ENCODE measurements around the gene JAK1. TPM values are rescaled to one million over a fixed set of nuclear protein-coding genes. Genes with fewer than 3 reads are reported as not detected.

Gene JAK1
- total RNA-seq, 1 donor from 2014 or later = 27.7 TPM

DNA sequence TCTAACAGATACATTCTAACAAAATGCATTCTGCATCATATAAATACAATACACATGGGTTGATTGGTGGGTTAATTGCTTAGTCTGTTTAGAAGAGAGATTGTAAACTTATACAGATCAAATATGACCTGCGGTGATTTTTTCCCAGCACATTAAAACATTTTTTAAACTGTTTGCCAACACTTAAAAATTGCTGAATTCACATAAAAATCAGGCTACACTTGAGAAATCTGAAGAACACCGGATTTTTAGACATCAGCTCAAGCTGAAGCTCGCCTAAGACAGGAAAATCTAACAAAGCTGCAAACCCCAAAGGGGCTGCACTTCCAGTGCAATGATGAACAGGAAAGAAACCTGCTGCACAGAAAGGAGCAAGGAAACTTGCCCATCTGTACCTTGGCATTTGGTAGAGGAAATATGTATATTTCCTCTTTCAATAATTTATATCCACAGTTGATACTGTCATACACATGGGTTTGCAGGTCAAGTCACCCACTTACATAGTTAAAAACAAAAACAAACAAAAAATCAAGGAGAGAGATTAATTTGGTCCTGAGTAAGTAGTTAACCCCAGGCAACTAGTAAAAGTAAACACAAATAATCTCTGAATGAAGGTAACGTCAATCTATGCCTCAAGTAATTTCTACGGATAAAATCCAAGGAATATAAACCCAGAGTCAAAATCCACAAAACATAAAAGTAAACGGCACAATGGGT lies 30.4 kb upstream of the JAK1 start:
- Mint-ChIP-seq H3K27ac (ENCODE audit: unreplicated experiment) (no peak overlapping the region), H3K9me3 (peaks cover 7% of the 10 kb centered on the region), H3K36me3 (ENCODE audit: low read depth) (peaks cover 9% of the 10 kb centered on the region), H3K4me1 (peaks cover 9% of the 10 kb centered on the region), H3K27me3 (ENCODE audit: low read depth) (peaks cover 20% of the 10 kb centered on the region), H3K4me3 (no peak overlapping the region)
- DNase-seq (ENCODE audit: low read depth, low spot score) = no peak
- TF ChIP-seq, protein P1, sequence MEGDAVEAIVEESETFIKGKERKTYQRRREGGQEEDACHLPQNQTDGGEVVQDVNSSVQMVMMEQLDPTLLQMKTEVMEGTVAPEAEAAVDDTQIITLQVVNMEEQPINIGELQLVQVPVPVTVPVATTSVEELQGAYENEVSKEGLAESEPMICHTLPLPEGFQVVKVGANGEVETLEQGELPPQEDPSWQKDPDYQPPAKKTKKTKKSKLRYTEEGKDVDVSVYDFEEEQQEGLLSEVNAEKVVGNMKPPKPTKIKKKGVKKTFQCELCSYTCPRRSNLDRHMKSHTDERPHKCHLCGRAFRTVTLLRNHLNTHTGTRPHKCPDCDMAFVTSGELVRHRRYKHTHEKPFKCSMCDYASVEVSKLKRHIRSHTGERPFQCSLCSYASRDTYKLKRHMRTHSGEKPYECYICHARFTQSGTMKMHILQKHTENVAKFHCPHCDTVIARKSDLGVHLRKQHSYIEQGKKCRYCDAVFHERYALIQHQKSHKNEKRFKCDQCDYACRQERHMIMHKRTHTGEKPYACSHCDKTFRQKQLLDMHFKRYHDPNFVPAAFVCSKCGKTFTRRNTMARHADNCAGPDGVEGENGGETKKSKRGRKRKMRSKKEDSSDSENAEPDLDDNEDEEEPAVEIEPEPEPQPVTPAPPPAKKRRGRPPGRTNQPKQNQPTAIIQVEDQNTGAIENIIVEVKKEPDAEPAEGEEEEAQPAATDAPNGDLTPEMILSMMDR (conservative IDR thresholded peaks at IDR 0.05) = no peak

DNA sequence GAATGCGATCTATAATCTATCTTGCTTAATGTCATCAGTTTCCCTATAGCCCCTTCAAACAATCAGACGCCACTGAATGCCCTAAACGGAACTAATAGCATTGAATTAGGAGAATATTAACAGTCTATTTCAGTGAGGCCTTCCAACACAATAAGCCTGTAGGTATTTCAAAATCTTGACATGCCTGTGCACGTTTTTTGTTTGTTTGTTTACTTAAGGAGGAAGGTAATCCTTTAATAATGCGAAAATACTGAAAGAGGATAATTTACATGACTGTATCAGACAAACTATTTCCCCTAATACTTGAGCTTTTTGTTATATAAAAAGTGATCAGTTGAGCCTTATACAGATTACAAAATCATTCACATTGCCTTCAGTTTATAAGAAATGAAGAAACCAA lies 29.0 kb upstream of the JAK1 start:
- DNase-seq (ENCODE audit: low read depth, low spot score) = no peak
- H3K9me3 Mint-ChIP-seq = peaks cover 7% of the 10 kb centered on the region
- H3K27ac Mint-ChIP-seq (ENCODE audit: unreplicated experiment) = no peak overlapping the region
- TF ChIP-seq, protein P1 (conservative IDR thresholded peaks at IDR 0.05) = no peak
- no peak overlapping the region for H3K4me3 Mint-ChIP-seq
- no peaks in the 10 kb centered on the region for H3K4me1 Mint-ChIP-seq
- H3K36me3 Mint-ChIP-seq (ENCODE audit: low read depth) = peaks cover 9% of the 10 kb centered on the region
- H3K27me3 Mint-ChIP-seq (ENCODE audit: low read depth) = peaks cover 6% of the 10 kb centered on the region

DNA sequence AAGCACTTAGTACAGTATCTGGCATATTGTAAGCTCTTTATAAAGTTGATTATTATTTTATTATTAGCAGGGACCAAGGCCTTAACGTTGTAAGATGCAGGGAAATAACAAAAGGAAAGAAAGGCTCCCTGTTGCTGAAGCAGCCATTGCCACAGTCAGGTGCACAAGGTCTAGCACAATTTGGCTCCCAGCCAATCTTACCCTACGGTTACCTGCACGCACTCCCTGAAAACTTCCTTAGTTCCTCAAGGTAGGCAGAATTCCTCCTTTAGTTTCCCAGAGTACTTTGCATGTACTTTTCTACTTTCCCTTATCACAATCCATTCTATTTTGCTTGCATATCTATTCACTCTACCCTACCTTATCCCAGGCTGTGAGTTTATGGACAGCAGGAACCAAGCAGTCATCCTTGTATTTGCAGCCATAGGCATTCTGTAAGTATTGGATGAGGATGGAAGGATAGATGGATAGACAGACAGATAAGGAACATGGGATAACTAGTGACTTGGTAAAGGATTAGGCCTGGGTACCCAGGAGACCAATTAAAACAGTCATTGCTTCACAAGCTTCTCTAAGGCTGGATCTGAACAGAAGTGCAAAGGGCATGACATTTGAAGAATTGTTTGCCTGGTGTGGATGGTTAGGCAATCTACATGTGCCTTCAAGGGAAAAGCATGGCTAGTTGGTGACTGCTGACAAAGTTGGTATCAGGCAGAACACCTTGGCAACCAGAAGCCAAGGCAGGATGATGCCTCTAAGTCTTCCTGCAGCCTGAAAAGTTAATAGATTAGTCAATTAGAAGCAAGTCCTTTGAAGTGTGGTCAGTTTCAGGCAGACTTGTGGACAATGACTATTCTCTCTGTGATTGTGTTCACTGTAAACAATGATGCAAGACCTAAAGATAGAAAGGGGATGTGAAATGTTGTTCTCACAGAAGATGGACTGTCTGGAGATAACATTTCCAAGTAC lies 20.8 kb upstream of the JAK1 start:
- no peaks in the 10 kb centered on the region for H3K36me3 Mint-ChIP-seq (ENCODE audit: low read depth)
- DNase-seq (ENCODE audit: low read depth, low spot score) = no peak
- no peaks in the 10 kb centered on the region for H3K9me3 Mint-ChIP-seq
- H3K4me3 Mint-ChIP-seq = no peak overlapping the region
- H3K27ac Mint-ChIP-seq (ENCODE audit: unreplicated experiment) = no peak overlapping the region
- TF ChIP-seq, protein P1 (conservative IDR thresholded peaks at IDR 0.05) = no peak
- no peaks in the 10 kb centered on the region for H3K27me3 Mint-ChIP-seq (ENCODE audit: low read depth)
- no peaks in the 10 kb centered on the region for H3K4me1 Mint-ChIP-seq

DNA sequence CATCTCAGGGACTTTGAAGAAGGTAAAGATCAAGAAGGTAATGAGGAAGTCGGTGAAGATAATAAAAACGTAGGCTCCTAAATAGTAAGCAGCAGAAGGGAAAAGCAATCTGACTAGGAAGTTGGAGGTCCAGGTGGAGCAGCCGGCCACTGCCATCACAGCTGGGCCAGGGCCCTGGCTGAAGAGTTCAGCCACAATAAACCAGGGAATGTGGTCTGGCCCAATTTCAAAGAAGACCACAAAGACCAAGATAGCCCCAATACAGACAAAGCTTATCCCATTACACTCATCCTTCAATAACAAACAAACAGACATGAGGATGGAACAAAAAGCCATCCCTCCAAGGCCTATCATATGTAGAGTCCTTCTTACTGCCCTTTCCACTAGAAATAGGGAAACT lies 18.4 kb upstream of the JAK1 start:
- H3K36me3 Mint-ChIP-seq (ENCODE audit: low read depth) = no peaks in the 10 kb centered on the region
- no peaks in the 10 kb centered on the region for H3K4me1 Mint-ChIP-seq
- H3K4me3 Mint-ChIP-seq = no peak overlapping the region
- no peak for DNase-seq (ENCODE audit: low read depth, low spot score)
- H3K9me3 Mint-ChIP-seq = no peaks in the 10 kb centered on the region
- TF ChIP-seq, protein P1 (conservative IDR thresholded peaks at IDR 0.05) = no peak
- H3K27me3 Mint-ChIP-seq (ENCODE audit: low read depth) = no peaks in the 10 kb centered on the region
- H3K27ac Mint-ChIP-seq (ENCODE audit: unreplicated experiment) = no peak overlapping the region

DNA sequence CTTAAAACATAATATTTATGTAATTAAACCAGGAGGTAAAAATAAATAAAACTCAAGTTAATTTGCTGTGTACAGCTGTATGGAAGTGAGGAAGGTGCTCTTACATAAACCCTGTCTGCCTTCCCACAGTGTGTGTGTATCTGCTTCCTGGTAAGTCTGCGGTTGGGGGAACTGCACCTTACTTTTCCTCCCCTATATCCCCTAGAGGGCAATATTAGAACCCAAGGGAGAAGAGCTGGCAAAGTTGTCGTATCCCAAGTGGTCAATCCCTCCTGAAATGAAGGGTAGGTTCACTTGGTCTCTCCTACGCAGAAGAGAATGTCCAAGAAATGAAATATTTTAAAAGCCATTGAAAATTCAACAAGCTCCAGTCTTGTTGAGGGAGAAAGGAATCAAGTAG lies 17.8 kb upstream of the JAK1 start:
- H3K36me3 Mint-ChIP-seq (ENCODE audit: low read depth) = no peaks in the 10 kb centered on the region
- no peak overlapping the region for H3K4me3 Mint-ChIP-seq
- TF ChIP-seq, protein P1 (conservative IDR thresholded peaks at IDR 0.05) = no peak
- no peaks in the 10 kb centered on the region for H3K9me3 Mint-ChIP-seq
- H3K27me3 Mint-ChIP-seq (ENCODE audit: low read depth) = no peaks in the 10 kb centered on the region
- no peak for DNase-seq (ENCODE audit: low read depth, low spot score)
- H3K4me1 Mint-ChIP-seq = no peaks in the 10 kb centered on the region
- no peak overlapping the region for H3K27ac Mint-ChIP-seq (ENCODE audit: unreplicated experiment)
